ENCODE data around the gene EFNA1. TPM values are rescaled to one million over a fixed set of nuclear protein-coding genes. Genes with fewer than 3 reads are reported as not detected.

Gene EFNA1
- total RNA-seq, 1 experiment from 2014 or later, result 6.5 TPM

DNA sequence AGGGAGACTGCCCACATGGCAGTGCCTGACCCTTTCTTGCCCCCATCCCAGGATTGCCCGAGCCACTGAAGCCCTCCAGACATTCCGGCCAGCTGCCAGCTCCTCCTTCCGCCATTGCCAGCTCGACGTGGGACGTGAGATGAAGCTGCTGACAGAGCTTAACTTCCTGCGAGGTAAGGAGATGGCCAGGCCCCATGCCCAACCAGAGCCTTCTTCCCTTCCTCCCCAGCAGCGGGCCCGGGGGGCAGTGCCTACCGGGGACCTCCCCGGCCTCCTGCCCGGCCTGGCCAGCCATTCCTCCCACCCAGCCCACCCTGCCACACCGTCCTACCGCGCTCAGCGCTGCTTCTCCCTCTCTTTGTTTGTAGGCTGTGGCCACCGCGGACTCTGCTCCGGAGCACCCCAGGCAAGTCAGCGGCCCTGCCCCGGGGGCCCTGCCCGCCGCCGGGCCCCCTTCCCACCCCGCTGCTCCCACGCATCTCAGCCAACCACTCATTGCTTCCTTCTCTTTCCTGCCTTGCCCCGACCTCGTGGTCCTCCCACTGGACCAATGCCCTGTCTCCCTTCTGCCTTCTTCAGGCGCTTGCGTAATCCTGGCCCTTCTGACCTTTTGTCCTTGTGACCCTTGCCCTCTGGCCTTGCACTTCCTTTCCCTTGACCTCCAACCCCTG, 50.9 kb downstream of the EFNA1 start:
- TF ChIP-seq ELF4 (CRISPR knock-in tag; IDR thresholded peaks at IDR 0.05; ENCODE audit: low read depth) (no peak), GABPB1 (CRISPR knock-in tag; IDR thresholded peaks at IDR 0.05) (0 out of 2 replicates have a peak, but pooled peaks have one; percentile 28), ERG (CRISPR knock-in tag; IDR thresholded peaks at IDR 0.05) (no peak)
- H3K4me1 Mint-ChIP-seq, result peaks cover 21% of the 10 kb centered on the region
- ATAC-seq (no peak), DNase-seq (ENCODE audit: low spot score) (no peak)
- H3K9me3 Mint-ChIP-seq, result no peaks in the 10 kb centered on the region
- ChIA-PET POLR2A (no interaction called here), CTCF (interaction anchor here (2.4 kb wide), 1 partner anchor 14 kb away, joined by 17 read pairs; no protein-coding TSS in a partner anchor)
- H3K4me3 Mint-ChIP-seq, result no peak overlapping the region
- H3K27me3 Mint-ChIP-seq (ENCODE audit: low read depth), result no peaks in the 10 kb centered on the region
- peaks cover 40% of the 10 kb centered on the region for H3K36me3 Mint-ChIP-seq
- no peak overlapping the region for H3K27ac Mint-ChIP-seq

DNA sequence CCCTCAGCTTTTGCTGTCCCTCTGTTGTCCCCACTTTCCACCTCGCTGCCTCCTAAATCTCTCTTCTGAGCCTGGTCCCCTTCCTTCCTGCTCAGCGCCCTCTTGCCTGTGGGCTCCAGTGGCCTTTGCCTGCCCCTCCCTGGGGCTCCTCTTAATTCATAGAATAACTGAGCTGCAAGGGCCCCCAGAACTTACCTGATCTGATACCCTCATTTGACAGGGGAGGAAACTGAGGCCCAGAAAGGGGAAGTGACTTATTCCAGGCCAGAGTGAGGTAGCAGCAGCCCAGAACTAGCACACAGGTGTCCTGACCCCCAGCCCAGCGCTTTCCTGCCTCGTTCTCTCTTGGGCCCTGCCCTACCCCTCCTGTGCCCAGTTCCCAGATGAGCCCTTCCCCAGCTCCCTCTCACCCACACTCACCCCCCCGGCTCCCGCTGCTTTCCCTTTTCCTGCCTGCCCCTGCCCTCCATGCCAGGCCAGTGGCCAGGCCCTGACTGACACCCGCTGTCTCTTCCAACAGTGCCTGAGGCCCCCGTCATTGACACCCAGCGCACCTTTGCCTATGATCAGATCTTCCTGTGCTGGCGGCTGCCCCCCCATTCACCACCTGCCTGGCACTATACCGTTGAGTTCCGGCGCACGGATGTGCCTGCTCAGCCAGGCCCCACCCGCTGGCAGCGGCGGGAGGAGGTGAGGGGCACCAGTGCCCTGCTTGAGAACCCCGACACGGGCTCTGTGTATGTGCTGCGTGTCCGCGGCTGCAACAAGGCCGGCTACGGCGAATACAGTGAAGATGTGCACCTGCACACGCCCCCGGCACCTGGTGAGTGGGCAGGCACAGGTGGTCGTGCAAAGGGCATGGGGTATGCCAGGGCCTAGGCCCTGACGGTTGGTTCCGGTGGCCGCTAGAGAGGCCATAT, 51.7 kb downstream of the EFNA1 start:
- DNase-seq (ENCODE audit: low spot score) (no peak), ATAC-seq (no peak)
- Mint-ChIP-seq H3K9me3 (no peaks in the 10 kb centered on the region), H3K27ac (no peak overlapping the region), H3K4me3 (no peak overlapping the region), H3K27me3 (ENCODE audit: low read depth) (no peaks in the 10 kb centered on the region), H3K4me1 (peaks cover 21% of the 10 kb centered on the region), H3K36me3 (peaks cover 40% of the 10 kb centered on the region)
- TF ChIP-seq, protein P1, sequence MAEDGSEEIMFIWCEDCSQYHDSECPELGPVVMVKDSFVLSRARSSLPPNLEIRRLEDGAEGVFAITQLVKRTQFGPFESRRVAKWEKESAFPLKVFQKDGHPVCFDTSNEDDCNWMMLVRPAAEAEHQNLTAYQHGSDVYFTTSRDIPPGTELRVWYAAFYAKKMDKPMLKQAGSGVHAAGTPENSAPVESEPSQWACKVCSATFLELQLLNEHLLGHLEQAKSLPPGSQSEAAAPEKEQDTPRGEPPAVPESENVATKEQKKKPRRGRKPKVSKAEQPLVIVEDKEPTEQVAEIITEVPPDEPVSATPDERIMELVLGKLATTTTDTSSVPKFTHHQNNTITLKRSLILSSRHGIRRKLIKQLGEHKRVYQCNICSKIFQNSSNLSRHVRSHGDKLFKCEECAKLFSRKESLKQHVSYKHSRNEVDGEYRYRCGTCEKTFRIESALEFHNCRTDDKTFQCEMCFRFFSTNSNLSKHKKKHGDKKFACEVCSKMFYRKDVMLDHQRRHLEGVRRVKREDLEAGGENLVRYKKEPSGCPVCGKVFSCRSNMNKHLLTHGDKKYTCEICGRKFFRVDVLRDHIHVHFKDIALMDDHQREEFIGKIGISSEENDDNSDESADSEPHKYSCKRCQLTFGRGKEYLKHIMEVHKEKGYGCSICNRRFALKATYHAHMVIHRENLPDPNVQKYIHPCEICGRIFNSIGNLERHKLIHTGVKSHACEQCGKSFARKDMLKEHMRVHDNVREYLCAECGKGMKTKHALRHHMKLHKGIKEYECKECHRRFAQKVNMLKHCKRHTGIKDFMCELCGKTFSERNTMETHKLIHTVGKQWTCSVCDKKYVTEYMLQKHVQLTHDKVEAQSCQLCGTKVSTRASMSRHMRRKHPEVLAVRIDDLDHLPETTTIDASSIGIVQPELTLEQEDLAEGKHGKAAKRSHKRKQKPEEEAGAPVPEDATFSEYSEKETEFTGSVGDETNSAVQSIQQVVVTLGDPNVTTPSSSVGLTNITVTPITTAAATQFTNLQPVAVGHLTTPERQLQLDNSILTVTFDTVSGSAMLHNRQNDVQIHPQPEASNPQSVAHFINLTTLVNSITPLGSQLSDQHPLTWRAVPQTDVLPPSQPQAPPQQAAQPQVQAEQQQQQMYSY (CRISPR knock-in tag; IDR thresholded peaks at IDR 0.05), result no peak
- TF ChIP-seq ZNF263 (CRISPR knock-in tag; IDR thresholded peaks at IDR 0.05; ENCODE audit: low read depth) (no peak), FOXJ3 (CRISPR knock-in tag; IDR thresholded peaks at IDR 0.05; ENCODE audit: borderline replicate concordance) (no peak), STAT6 (CRISPR knock-in tag; conservative IDR thresholded peaks at IDR 0.05; ENCODE audit: low read depth) (no peak), OVOL2 (CRISPR knock-in tag; IDR thresholded peaks at IDR 0.05; ENCODE audit: borderline replicate concordance) (no peak), JUN (CRISPR knock-in tag; IDR thresholded peaks at IDR 0.05) (no peak), ZNF121 (CRISPR knock-in tag; IDR thresholded peaks at IDR 0.05) (no peak), GRHL2 (CRISPR knock-in tag; IDR thresholded peaks at IDR 0.05; ENCODE audit: insufficient replicate concordance, severe bottlenecking) (no peak), ZNF423 (CRISPR knock-in tag; IDR thresholded peaks at IDR 0.05) (no peak)
- TF ChIP-seq, protein P2, sequence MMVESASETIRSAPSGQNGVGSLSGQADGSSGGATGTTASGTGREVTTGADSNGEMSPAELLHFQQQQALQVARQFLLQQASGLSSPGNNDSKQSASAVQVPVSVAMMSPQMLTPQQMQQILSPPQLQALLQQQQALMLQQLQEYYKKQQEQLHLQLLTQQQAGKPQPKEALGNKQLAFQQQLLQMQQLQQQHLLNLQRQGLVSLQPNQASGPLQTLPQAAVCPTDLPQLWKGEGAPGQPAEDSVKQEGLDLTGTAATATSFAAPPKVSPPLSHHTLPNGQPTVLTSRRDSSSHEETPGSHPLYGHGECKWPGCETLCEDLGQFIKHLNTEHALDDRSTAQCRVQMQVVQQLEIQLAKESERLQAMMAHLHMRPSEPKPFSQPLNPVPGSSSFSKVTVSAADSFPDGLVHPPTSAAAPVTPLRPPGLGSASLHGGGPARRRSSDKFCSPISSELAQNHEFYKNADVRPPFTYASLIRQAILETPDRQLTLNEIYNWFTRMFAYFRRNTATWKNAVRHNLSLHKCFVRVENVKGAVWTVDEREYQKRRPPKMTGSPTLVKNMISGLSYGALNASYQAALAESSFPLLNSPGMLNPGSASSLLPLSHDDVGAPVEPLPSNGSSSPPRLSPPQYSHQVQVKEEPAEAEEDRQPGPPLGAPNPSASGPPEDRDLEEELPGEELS (CRISPR knock-in tag; IDR thresholded peaks at IDR 0.05), result no peak
- TF ChIP-seq, protein P3, sequence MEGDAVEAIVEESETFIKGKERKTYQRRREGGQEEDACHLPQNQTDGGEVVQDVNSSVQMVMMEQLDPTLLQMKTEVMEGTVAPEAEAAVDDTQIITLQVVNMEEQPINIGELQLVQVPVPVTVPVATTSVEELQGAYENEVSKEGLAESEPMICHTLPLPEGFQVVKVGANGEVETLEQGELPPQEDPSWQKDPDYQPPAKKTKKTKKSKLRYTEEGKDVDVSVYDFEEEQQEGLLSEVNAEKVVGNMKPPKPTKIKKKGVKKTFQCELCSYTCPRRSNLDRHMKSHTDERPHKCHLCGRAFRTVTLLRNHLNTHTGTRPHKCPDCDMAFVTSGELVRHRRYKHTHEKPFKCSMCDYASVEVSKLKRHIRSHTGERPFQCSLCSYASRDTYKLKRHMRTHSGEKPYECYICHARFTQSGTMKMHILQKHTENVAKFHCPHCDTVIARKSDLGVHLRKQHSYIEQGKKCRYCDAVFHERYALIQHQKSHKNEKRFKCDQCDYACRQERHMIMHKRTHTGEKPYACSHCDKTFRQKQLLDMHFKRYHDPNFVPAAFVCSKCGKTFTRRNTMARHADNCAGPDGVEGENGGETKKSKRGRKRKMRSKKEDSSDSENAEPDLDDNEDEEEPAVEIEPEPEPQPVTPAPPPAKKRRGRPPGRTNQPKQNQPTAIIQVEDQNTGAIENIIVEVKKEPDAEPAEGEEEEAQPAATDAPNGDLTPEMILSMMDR (IDR thresholded peaks at IDR 0.05), result no peak
- ChIA-PET CTCF (interaction anchor here (2.6 kb wide), 1 partner anchor 15 kb away, joined by 12 read pairs; no protein-coding TSS in a partner anchor), POLR2A (no interaction called here)

All from WTC11 (cell line).